PC-3 (cell line): ENCODE data around the gene ASB2. TPM values are rescaled to one million over a fixed set of nuclear protein-coding genes. Genes with fewer than 3 reads are reported as not detected.

Source experiments
- ATAC-seq: fragments of 200-7000 bp; cut with Tn5 transposase; 2 replicates; pipeline ENCODE4 v1.9.1; 2020; ENCODE audit warnings: mild to moderate bottlenecking, moderate library complexity
- BruUV-seq: library from RNA; stranded (reverse); fragments of 400-500 nt; replicated peaks from 2 replicates; lab custom pipeline; 2021; lab: Mats Ljungman, UMichigan
- CTCF ChIA-PET: fragments of 300-600 bp; sonication (Branson Sonifier 250); formaldehyde crosslinking; loops from one replicate; lab custom pipeline; 2022; ENCODE audit warnings: antibody characterized with exemption; lab: Charles Lee
- POLR2A ChIA-PET: fragments of 300-600 bp; sonication (Branson Sonifier 250); formaldehyde crosslinking; loops from one replicate; lab custom pipeline; 2022; ENCODE audit warnings: antibody characterized with exemption; ENCODE audit not compliant: unreplicated experiment; lab: Charles Lee
- DNase-seq: peaks from one replicate; pipeline ENCODE4 v3.0.0-alpha.2; 2015
- H2AFZ ChIP-seq: fragments of 300-600 bp; sonication (generic); 2 replicates; pipeline ENCODE4 v1.6.0; 2016; ENCODE audit warnings: antibody characterized with exemption, low read length
- H3F3A ChIP-seq: fragments of 300-600 bp; sonication (generic); one replicate; pipeline ENCODE4 v1.6.0; 2017; ENCODE audit warnings: antibody characterized with exemption, low read length, control low read depth, mild to moderate bottlenecking; ENCODE audit not compliant: unreplicated experiment
- H3K27ac ChIP-seq: fragments of 300-600 bp; sonication (generic); 2 replicates; pipeline ENCODE4 v1.5.1; 2016; ENCODE audit warnings: mild to moderate bottlenecking, low read length
- H3K27me3 ChIP-seq: fragments of 300-600 bp; sonication (generic); 2 replicates; pipeline ENCODE4 v1.6.1; 2016; ENCODE audit warnings: low read length, mixed read lengths
- H3K36me3 ChIP-seq: fragments of 300-600 bp; sonication (generic); 2 replicates; pipeline ENCODE4 v1.6.1; 2016; ENCODE audit warnings: low read depth, mixed run types, low read length, mixed read lengths
- H3K4me1 ChIP-seq: fragments of 300-600 bp; sonication (generic); 2 replicates; pipeline ENCODE4 v1.5.1; 2016; ENCODE audit warnings: low read length; ENCODE audit not compliant: insufficient read depth
- H3K4me2 ChIP-seq: fragments of 300-600 bp; sonication (generic); 2 replicates; pipeline ENCODE4 v1.6.0; 2016; ENCODE audit warnings: low read length
- H3K4me3 ChIP-seq: fragments of 300-600 bp; sonication (generic); 2 replicates; pipeline ENCODE4 v1.5.1; 2016; ENCODE audit warnings: mild to moderate bottlenecking, low read length, mixed read lengths
- H3K79me2 ChIP-seq: fragments of 300-600 bp; sonication (generic); 2 replicates; pipeline ENCODE4 v1.6.1; 2017; ENCODE audit warnings: low read length, mixed read lengths
- H3K9ac ChIP-seq: fragments of 300-600 bp; sonication (generic); 2 replicates; pipeline ENCODE4 v1.6.0; 2016; ENCODE audit warnings: mild to moderate bottlenecking, low read length
- H3K9me2 ChIP-seq: fragments of 300-600 bp; sonication (generic); replicated peaks from 2 replicates; pipeline ENCODE4 v1.6.1; 2016; ENCODE audit warnings: mixed run types, low read length, mixed read lengths
- H3K9me3 ChIP-seq: fragments of 300-600 bp; sonication (generic); 2 replicates; pipeline ENCODE4 v1.6.1; 2016; ENCODE audit warnings: low read length, mixed read lengths
- H4K20me1 ChIP-seq: fragments of 300-600 bp; sonication (generic); 2 replicates; pipeline ENCODE4 v1.6.1; 2016; ENCODE audit warnings: low read length, mixed read lengths
- CTCF ChIP-seq: fragments of 300-600 bp; sonication (generic); conservative IDR thresholded peaks from 2 replicates; pipeline ENCODE4 v1.5.1; 2017; ENCODE audit warnings: antibody characterized with exemption, low read depth, mild to moderate bottlenecking, low read length
- EZH2 ChIP-seq: fragments of 300-600 bp; sonication (generic); IDR thresholded peaks from one replicate; pipeline ENCODE4 v1.6.1; 2017; ENCODE audit warnings: antibody characterized with exemption, mild to moderate bottlenecking, low read length; ENCODE audit not compliant: unreplicated experiment
- EZH2phosphoT487 ChIP-seq: fragments of 300-600 bp; sonication (generic); IDR thresholded peaks from 2 replicates; pipeline ENCODE4 v1.6.1; 2018; ENCODE audit warnings: mild to moderate bottlenecking, antibody characterized with exemption, low read length, borderline replicate concordance
- intact Hi-C: fragments of 100-400 bp; cut with micrococcal nuclease; formaldehyde crosslinking; loops from 2 replicates; pipeline ENCODE4 v1.9.0; 2023
- total RNA-seq: library from RNA; depleted of rRNA; stranded (reverse); fragments of >200 nt; gene quantifications from 2 replicates; pipeline ENCODE4 v1.2.3, GENCODE V29; 2014

Gene ASB2
- total RNA-seq, 1 experiment from 2014 or later = 0.22 TPM

GRCh38 chr14:93950948-93951634 lies 25.3 kb downstream of the ASB2 start:
- Histone ChIP-seq H3K27me3 (no peaks in the 10 kb centered on the region), H3K36me3 (no peaks in the 10 kb centered on the region), H4K20me1 (no peaks in the 10 kb centered on the region), H3K9me2 (no peaks in the 10 kb centered on the region), H3K9me3 (no peaks in the 10 kb centered on the region), H3K4me2 (no peak overlapping the region), H3F3A (no peaks in the 10 kb centered on the region), H3K9ac (no peak overlapping the region), H3K79me2 (no peaks in the 10 kb centered on the region), H2AFZ (no peak overlapping the region), H3K27ac (no peak overlapping the region), H3K4me1 (no peaks in the 10 kb centered on the region), H3K4me3 (no peak overlapping the region)
- ChIA-PET POLR2A (no interaction called here), CTCF (no interaction called here)
- BruUV-seq = no TSS peak
- intact Hi-C loops = no loop called here
- ATAC-seq = no peak
- TF ChIP-seq EZH2phosphoT487 (no peak), CTCF (no peak), EZH2 (no peak)
- DNase-seq = no peak

- H3K9ac ChIP-seq = no peak overlapping the region
- H3K9me2 ChIP-seq = no peaks in the 10 kb centered on the region
- no peaks in the 10 kb centered on the region for H3K9me3 ChIP-seq
- H3K79me2 ChIP-seq = no peaks in the 10 kb centered on the region
- no peaks in the 10 kb centered on the region for H4K20me1 ChIP-seq
- H3K36me3 ChIP-seq = no peaks in the 10 kb centered on the region
- no peaks in the 10 kb centered on the region for H3K4me1 ChIP-seq
- no peak for TF ChIP-seq CTCF
- TF ChIP-seq EZH2 = no peak
- TF ChIP-seq EZH2phosphoT487 = no peak
- H2AFZ ChIP-seq = no peak overlapping the region
- H3F3A ChIP-seq = no peaks in the 10 kb centered on the region
- no peak overlapping the region for H3K27ac ChIP-seq
- intact Hi-C loops = no loop called here
- H3K4me2 ChIP-seq = no peak overlapping the region
- no peaks in the 10 kb centered on the region for H3K27me3 ChIP-seq
- DNase-seq (no peak), ATAC-seq (no peak)
- no TSS peak for BruUV-seq
- POLR2A ChIA-PET = no interaction called here
- CTCF ChIA-PET = no interaction called here
- no peak overlapping the region for H3K4me3 ChIP-seq
These were observed 26.8 kb downstream of the ASB2 start for GRCh38 chr14:93949511-93950075.

GRCh38 chr14:93947282-93947681 lies 29.1 kb downstream of the ASB2 start:
- DNase-seq (no peak), ATAC-seq (no peak)
- Histone ChIP-seq H4K20me1 (no peaks in the 10 kb centered on the region), H3K36me3 (no peaks in the 10 kb centered on the region), H3K9ac (no peak overlapping the region), H3K9me2 (no peaks in the 10 kb centered on the region), H3K4me1 (0 out of 2 replicates have a peak, but pooled peaks cover 2% of the 10 kb centered on the region), H3K4me2 (no peak overlapping the region), H3K27me3 (no peaks in the 10 kb centered on the region), H3K9me3 (no peaks in the 10 kb centered on the region), H3K79me2 (no peaks in the 10 kb centered on the region), H2AFZ (no peak overlapping the region), H3F3A (no peaks in the 10 kb centered on the region), H3K27ac (no peak overlapping the region), H3K4me3 (no peak overlapping the region)
- BruUV-seq = no TSS peak
- ChIA-PET CTCF (no interaction called here), POLR2A (no interaction called here)
- intact Hi-C loops = no loop called here
- no peak for TF ChIP-seq EZH2phosphoT487
- no peak for TF ChIP-seq EZH2
- no peak for TF ChIP-seq CTCF
